ENCODE results near the gene HNRNPAB. TPM values are rescaled to one million over a fixed set of nuclear protein-coding genes. Genes with fewer than 3 reads are reported as not detected.

HNRNPAB gene
- total RNA-seq, 6 experiments from 2014 or later, result 44.2 to 96.1 (median 73.5) TPM

GRCh38 chr5:178201221-178201926, 3.0 kb upstream of the HNRNPAB start:
- no peak overlapping the region for H3K4me3 ChIP-seq
- DNase-seq (peak in 1 of 3 donors; percentile 21), ATAC-seq (no peak)
- H3K27me3 ChIP-seq, result no peaks in the 10 kb centered on the region
- WGBS (ENCODE audit: insufficient coverage, low coverage, low lambda C conversion rate, missing lambda C conversion rate), result 89% methylated on average over 14 of the region's 14 CpGs
- H3K9me3 ChIP-seq, result no peaks in the 10 kb centered on the region
- H3K4me1 ChIP-seq, result peaks cover 0 to 11% (median 2%) of the 10 kb centered on the region in 4 donors
- intact Hi-C loops (cut with DNase I), result no loop called here
- no peak overlapping the region for H3K27ac ChIP-seq
- TF ChIP-seq, protein P1, sequence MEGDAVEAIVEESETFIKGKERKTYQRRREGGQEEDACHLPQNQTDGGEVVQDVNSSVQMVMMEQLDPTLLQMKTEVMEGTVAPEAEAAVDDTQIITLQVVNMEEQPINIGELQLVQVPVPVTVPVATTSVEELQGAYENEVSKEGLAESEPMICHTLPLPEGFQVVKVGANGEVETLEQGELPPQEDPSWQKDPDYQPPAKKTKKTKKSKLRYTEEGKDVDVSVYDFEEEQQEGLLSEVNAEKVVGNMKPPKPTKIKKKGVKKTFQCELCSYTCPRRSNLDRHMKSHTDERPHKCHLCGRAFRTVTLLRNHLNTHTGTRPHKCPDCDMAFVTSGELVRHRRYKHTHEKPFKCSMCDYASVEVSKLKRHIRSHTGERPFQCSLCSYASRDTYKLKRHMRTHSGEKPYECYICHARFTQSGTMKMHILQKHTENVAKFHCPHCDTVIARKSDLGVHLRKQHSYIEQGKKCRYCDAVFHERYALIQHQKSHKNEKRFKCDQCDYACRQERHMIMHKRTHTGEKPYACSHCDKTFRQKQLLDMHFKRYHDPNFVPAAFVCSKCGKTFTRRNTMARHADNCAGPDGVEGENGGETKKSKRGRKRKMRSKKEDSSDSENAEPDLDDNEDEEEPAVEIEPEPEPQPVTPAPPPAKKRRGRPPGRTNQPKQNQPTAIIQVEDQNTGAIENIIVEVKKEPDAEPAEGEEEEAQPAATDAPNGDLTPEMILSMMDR (IDR thresholded peaks at IDR 0.05), result no peak
- no peak for TF ChIP-seq POLR2A (IDR thresholded peaks at IDR 0.05)
- peaks cover 0 to 2% (median under 1%) of the 10 kb centered on the region in 4 donors for H3K36me3 ChIP-seq

- ATAC-seq (no peak), DNase-seq (peak in 1 of 3 donors; percentile 31)
- intact Hi-C loops (cut with DNase I), result no loop called here
- peaks cover 0 to 16% (median 4%) of the 10 kb centered on the region in 4 donors for H3K4me1 ChIP-seq
- H3K9me3 ChIP-seq, result no peaks in the 10 kb centered on the region
- H3K27ac ChIP-seq, result no peak overlapping the region
- 54% methylated on average over 2 of the region's 2 CpGs for WGBS (ENCODE audit: insufficient coverage, low coverage, low lambda C conversion rate, missing lambda C conversion rate)
- no peak overlapping the region for H3K4me3 ChIP-seq
- TF ChIP-seq POLR2A (IDR thresholded peaks at IDR 0.05), result no peak
- TF ChIP-seq, protein P1 (IDR thresholded peaks at IDR 0.05), result no peak
- no peaks in the 10 kb centered on the region for H3K27me3 ChIP-seq
- H3K36me3 ChIP-seq, result peaks cover 2 to 6% (median 4%) of the 10 kb centered on the region in 4 donors
These were observed 2.5 kb upstream of the HNRNPAB start for GRCh38 chr5:178201927-178202235.

- ATAC-seq, result no peak
- Histone ChIP-seq H3K4me1 (peaks cover 0 to 23% (median 7%) of the 10 kb centered on the region in 4 donors), H3K4me3 (no peak overlapping the region), H3K9me3 (no peaks in the 10 kb centered on the region), H3K27me3 (no peaks in the 10 kb centered on the region), H3K27ac (no peak overlapping the region), H3K36me3 (peaks cover 7 to 11% (median 9%) of the 10 kb centered on the region in 4 donors)
- no peak for DNase-seq
- intact Hi-C loops (cut with DNase I), result no loop called here
- TF ChIP-seq, protein P1 (IDR thresholded peaks at IDR 0.05), result no peak
- no peak for TF ChIP-seq POLR2A (IDR thresholded peaks at IDR 0.05)
- 94% methylated on average over 6 of the region's 10 CpGs for WGBS (ENCODE audit: insufficient coverage, low coverage, low lambda C conversion rate, missing lambda C conversion rate)
These were observed 1.8 kb upstream of the HNRNPAB start for GRCh38 chr5:178202541-178202940.

DNA sequence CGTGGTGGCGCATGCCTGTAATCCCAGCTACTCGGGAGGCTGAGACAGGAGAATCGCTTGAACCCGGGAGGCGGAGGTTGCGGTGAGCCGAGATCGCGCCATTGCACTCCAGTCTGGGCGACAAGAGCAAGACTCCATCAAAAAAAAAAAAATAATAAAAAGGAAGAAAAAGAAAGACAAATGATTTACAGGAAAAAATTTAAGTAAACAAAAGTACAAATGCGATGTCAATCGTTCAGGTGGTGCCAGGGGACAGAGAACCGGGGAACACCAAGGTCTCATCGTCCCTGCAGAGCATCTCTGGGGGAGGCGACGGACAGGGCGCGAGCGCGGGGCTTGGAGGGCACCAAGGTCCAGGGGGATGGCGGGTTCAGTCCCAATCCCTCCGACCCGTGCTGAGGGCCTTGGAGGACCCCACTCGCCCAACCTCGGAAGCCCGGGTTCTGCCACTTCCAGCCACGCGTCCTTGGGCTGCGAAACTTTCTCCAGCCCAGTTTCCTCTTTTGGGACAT, 607 bp upstream of the HNRNPAB start:
- Histone ChIP-seq H3K27me3 (no peaks in the 10 kb centered on the region), H3K27ac (no peak overlapping the region), H3K36me3 (peaks cover 7 to 22% (median 17%) of the 10 kb centered on the region in 4 donors), H3K9me3 (no peaks in the 10 kb centered on the region), H3K4me1 (peaks cover 0 to 32% (median 7%) of the 10 kb centered on the region in 4 donors), H3K4me3 (peak overlapping the region; percentile 84 to 91 (median 91))
- under 1% methylated on average over 18 of the region's 30 CpGs for WGBS (ENCODE audit: insufficient coverage, low coverage, low lambda C conversion rate, missing lambda C conversion rate)
- intact Hi-C loops (cut with DNase I), result no loop called here
- TF ChIP-seq, protein P1 (IDR thresholded peaks at IDR 0.05), result no peak
- no peak for TF ChIP-seq POLR2A (IDR thresholded peaks at IDR 0.05)
- peak in 3 of 4 donors; percentile 0 to 1 (median 1) for ATAC-seq
- no peak for DNase-seq

Measured in right lobe of liver (tissue), 6 donors.